ENCODE measurements around the gene RNF31.

- no peak for TF ChIP-seq POLR2A (IDR thresholded peaks at IDR 0.05)
- TF ChIP-seq CTCF (IDR thresholded peaks at IDR 0.05), result no peak
These were observed 38.9 kb upstream of the RNF31 start for GRCh38 chr14:24108336-24108874.

Data from esophagus squamous epithelium (tissue), 4 donors.